Raji (cell line): ENCODE results near the gene GUCY2C.

Source experiments
- POLR2A ChIP-seq: IDR thresholded peaks from 2 replicates; pipeline ENCODE4 v1.6.1; 2011; ENCODE audit warnings: low read depth, low read length, control low read depth; ENCODE audit not compliant: insufficient read depth

Gene GUCY2C

DNA sequence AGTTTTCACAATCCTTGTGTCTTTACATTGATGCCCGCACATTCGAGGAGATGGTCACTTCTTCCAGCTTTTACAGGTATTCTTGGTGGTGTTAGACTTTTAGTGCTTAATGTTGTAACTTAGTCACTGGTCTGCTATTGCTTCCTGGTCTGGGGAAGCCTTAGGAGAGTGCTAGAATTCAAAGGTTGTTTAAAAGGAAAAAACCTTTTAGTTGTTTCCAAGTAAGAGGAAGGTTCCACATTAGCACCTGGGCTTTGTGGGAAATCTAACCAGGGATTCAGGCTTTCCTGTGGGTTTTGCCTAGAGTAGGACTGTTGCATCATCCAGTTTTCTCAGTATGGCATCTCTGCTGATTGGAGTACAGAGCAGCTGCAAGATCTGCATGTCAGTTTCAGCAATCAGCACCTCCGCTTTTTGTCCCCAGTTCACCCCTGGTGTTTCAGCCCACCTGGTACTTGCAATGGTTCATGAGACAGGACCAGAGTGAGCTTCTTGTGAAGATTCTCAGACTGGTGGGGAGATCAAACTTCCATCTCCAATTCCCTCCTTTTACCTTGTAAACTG, 84.7 kb downstream of the GUCY2C start:
- no peak for TF ChIP-seq POLR2A

DNA sequence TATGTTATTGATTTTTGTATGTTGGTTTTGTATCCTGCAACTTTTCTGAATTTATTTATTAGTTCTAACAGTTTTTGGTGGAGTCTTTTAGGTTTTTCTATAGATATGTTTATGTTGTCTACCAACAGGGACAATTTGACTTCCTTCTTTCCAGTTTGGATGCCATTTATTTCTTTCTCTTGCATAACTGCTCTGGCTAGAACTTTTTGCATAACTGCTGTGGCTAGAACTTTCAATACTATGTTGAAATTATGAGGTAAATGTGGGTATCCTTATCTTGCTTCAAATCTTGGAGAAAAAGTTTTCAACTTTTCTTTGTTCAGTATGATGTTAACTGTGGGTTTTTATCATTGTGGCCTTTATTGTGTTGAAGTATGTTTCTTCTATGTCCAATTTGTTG, 88.8 kb downstream of the GUCY2C start:
- TF ChIP-seq POLR2A = no peak

- TF ChIP-seq POLR2A = no peak
Measured at GRCh38 chr12:14605401-14605989, 90.9 kb downstream of the GUCY2C start.

DNA sequence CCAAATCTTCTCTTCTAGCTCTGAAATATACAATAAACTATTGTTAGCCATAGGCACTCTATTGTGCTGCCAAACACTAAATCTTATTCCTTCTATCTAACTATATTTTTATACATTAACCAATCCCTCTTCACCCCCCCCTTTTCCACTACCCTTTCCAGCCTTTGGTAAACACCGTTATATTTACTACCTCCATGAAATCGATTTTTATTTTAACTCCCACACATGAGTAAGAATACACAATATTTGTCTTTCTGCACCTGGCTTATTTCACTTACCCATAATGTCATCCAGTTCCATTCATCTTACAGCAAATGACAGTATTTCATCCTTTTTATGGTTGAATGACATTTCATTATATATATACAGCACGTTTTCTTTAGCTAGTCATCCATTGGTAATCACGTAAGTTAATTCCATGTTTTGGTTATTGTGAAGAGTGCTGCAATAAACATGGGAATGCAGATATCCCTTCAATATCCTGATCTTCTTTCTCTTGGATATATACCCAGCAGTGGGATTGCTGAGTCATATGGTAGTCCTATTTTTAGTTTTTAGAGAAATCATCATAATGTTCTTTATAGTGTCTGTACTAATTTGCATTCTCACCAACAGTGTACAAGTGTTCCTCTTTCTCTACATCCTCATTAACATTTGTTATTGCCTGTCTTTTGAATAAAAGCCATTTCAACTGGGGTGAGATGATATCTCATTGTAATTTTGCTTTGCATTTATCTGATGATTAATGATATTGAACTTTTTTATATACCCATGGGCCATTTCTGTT, 94.5 kb downstream of the GUCY2C start:
- TF ChIP-seq POLR2A = no peak

- no peak for TF ChIP-seq POLR2A
Measured at GRCh38 chr12:14597480-14597879, 98.9 kb downstream of the GUCY2C start.

DNA sequence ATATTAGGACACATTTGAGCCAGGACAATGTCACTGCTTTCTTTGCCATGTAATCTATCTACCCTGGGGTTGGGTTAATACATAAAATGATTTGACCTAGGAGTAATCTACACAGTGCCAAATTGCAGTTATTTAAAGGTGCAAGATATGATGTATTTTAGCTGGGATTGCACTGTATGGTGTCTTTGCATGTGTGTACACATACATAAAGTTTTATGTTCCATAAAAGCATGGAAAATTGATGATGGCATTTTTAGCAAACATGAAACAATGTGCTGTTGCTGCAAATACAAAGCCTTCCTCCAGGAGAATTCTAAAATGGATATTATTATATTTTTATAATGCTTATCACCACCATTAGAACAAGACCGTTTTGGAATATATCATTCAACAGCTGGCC, 104.7 kb downstream of the GUCY2C start:
- TF ChIP-seq POLR2A = no peak

DNA sequence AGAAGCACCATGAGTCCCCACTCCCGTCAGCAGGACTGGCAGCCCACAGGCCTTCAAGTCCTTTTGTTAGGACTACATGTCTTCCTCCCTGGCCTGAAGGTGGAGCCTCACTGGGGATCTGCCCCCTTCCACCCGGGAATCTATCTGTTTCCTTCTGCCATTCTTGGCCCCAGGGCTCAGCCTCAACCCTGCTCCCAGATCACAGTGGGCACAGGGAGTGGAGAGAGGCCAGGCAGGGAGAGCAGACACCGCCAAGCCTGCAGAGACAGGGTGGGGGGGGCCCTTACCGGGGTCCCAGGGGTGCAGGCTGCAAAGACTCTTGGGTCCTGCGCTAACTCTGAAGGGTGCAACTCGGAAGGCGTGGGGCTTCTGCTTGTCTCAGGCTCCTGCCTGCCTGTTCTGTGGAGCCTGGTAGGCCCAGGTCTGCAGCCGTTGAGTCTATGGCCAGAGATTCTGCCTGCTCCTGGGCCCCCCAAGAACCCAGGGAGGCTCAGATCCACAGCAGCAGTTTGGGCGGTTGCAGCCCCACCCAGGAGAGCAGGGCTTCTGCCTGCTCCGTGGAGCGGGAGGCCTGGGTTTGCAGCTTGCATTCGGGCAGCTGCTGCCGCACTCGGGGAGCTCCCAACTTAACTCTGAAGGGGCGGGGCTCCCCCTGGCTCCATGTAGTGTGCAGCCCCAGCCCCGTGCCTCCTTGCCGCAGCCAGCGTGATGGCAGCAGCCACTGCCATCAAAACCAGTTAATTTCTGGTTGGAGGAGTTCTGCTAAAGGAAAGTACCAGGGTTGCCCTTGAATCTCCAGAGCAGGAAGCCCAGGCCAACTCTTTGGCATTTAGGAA, 107.0 kb downstream of the GUCY2C start:
- no peak for TF ChIP-seq POLR2A

DNA sequence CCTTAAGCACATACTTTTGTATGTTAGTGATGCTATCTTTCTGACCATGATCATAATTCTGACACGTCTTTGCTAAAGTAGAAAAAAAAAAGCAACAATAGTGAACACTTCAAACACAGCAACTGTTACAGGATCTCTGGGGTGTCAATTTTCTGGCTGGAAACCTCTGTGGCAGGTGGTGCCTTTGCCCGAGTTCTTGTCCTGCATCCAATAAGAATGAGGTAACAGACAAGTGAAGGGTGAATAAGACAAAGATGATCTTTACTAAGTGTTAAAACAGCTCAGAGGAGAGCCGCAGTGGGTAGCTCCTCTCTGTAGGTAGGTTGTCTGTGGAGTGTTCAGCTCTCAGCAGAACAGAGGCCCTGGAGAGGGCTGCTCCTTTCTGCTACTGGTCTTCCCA, 107.8 kb downstream of the GUCY2C start:
- TF ChIP-seq POLR2A = no peak

- TF ChIP-seq POLR2A = no peak
Measured at GRCh38 chr12:14578646-14579045, 117.8 kb downstream of the GUCY2C start.

DNA sequence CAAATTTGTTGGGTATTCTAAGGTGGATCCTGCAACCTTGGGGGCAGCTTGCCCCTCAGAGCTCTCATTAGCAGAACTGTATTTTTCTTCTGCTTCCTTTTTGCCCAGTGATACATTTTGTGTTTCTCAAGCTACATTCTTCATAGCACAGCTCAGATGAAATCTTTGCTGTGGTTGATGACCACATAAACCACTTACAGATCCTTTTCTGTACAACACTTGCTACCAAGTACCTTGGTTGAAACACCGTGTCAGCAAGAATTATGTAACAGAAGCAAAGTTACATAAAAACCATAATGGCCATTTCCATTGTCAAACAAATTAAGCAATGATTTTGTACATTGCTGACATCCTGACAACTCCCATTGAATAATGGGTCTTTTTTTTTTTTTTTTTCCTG, 119.1 kb downstream of the GUCY2C start:
- no peak for TF ChIP-seq POLR2A

- no peak for TF ChIP-seq POLR2A
Measured at GRCh38 chr12:14576896-14577295, 119.5 kb downstream of the GUCY2C start.

DNA sequence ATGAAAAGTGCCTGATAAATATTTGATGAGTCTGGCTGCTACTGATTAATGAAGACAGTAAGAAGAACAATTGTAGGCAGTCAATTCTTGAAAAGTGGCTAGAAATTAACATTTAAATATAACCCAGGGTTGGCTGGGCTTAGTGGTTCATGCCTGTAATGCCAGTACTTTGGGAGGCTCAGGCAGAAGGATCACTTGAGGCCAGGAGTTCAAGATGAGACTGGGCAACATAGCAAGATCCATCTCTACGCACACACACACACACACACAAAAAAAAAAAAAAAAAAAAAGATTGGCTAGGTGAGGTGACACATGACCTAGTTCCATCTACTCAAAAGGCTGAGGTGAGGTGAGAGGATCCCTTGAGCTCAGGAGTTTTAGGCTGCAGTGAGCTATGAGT, 120.8 kb downstream of the GUCY2C start:
- no peak for TF ChIP-seq POLR2A

GRCh38 chr12:14573118-14573517, 123.3 kb downstream of the GUCY2C start:
- TF ChIP-seq POLR2A = no peak

- TF ChIP-seq POLR2A = no peak
Measured at GRCh38 chr12:14572401-14572800, 124.0 kb downstream of the GUCY2C start.

- no peak for TF ChIP-seq POLR2A
Measured at GRCh38 chr12:14571779-14572178, 124.6 kb downstream of the GUCY2C start.
